Tibial nerve (tissue), 4 donors: ENCODE data around the gene C1orf174.

Source experiments
- CTCF ChIP-seq, 5 experiments: fragments of 200-600 bp in 3 of 5; fragments of 450-650 bp in 2 of 5; sonication (generic) in 3 of 5; IDR thresholded peaks; one replicate each; pipeline ENCODE4 v1.5.1; 2016 to 2019; ENCODE audit warnings: antibody characterized with exemption in 5 of 5, mild to moderate bottlenecking in 3 of 5, moderate library complexity in 2 of 5
- EP300 ChIP-seq, 2 donors: sonication (generic); formaldehyde crosslinking; IDR thresholded peaks; one replicate each; pipeline ENCODE4 v1.6.1; 2017; ENCODE audit warnings: antibody characterized with exemption in 2 of 2, mild to moderate bottlenecking in 1 of 2

GRCh38 chr1:3846541-3846940 is 53.5 kb downstream of the C1orf174 start:
- TF ChIP-seq CTCF (IDR thresholded peaks at IDR 0.05) = no peak
- TF ChIP-seq EP300 (IDR thresholded peaks at IDR 0.05) = no peak
